Tibial nerve (tissue), 4 donors: ENCODE measurements around the gene FOXI1. TPM values are rescaled to one million over a fixed set of nuclear protein-coding genes. Genes with fewer than 3 reads are reported as not detected.

Source experiments
- DNase-seq, 2 donors: peaks; one replicate each; pipeline ENCODE4 v3.0.0-alpha.2; 2019; ENCODE audit warnings: low spot score in 2 of 2
- H3K27ac ChIP-seq, 4 donors: fragments of 200-600 bp; sonication (generic) in 3 of 4; one replicate each; pipeline ENCODE4 v1.5.1; 2017 to 2019; ENCODE audit warnings: mild to moderate bottlenecking in 1 of 4
- H3K27me3 ChIP-seq, 2 donors: fragments of 200-600 bp; sonication (generic) in 1 of 2; one replicate each; pipeline versions ENCODE4 v1.5.1 to v1.6.0; 2017 to 2019
- H3K36me3 ChIP-seq, 3 donors: fragments of 200-600 bp; sonication (generic); one replicate each; pipeline ENCODE4 v1.5.1; 2018 to 2019
- H3K4me1 ChIP-seq, 4 donors: fragments of 200-600 bp; sonication (generic) in 3 of 4; one replicate each; pipeline ENCODE4 v1.5.1; 2017 to 2019
- H3K4me3 ChIP-seq, 4 donors: fragments of 200-600 bp; sonication (generic) in 3 of 4; one replicate each; pipeline ENCODE4 v1.5.1; 2017 to 2019; ENCODE audit warnings: mild to moderate bottlenecking in 1 of 4, moderate library complexity in 1 of 4
- H3K9me3 ChIP-seq, 4 donors: fragments of 200-600 bp; sonication (generic) in 3 of 4; one replicate each; pipeline ENCODE4 v1.5.1; 2017 to 2019
- EP300 ChIP-seq, 2 donors: sonication (generic); formaldehyde crosslinking; IDR thresholded peaks; one replicate each; pipeline ENCODE4 v1.6.1; 2017; ENCODE audit warnings: antibody characterized with exemption in 2 of 2, mild to moderate bottlenecking in 1 of 2
- POLR2A ChIP-seq, 2 donors: fragments of 450-650 bp; IDR thresholded peaks; one replicate each; pipeline ENCODE4 v1.6.1; 2017; ENCODE audit warnings: antibody characterized with exemption in 2 of 2, mild to moderate bottlenecking in 2 of 2, moderate library complexity in 2 of 2
- WGBS, 2 donors: methylation state at CpG; one replicate each; pipeline ENCODE4 v1.1.5; 2018; 5-methylcytosine and 5-hydroxymethylcytosine counted together
- total RNA-seq, 4 donors: library from RNA; depleted of rRNA; stranded (reverse); fragments of >200 nt; gene quantifications; one replicate each; pipeline ENCODE4 v1.1.0, GENCODE V29; 2016
- TF ChIP-seq, protein P1 (sequence below), 5 experiments: fragments of 200-600 bp in 3 of 5; fragments of 450-650 bp in 2 of 5; sonication (generic) in 3 of 5; IDR thresholded peaks; one replicate each; pipeline ENCODE4 v1.5.1; 2016 to 2019; ENCODE audit warnings: antibody characterized with exemption in 5 of 5, mild to moderate bottlenecking in 3 of 5, moderate library complexity in 2 of 5

The FOXI1 gene
- total RNA-seq, 4 donors from 2014 or later, result 0.44 TPM; not detected in 3

DNA sequence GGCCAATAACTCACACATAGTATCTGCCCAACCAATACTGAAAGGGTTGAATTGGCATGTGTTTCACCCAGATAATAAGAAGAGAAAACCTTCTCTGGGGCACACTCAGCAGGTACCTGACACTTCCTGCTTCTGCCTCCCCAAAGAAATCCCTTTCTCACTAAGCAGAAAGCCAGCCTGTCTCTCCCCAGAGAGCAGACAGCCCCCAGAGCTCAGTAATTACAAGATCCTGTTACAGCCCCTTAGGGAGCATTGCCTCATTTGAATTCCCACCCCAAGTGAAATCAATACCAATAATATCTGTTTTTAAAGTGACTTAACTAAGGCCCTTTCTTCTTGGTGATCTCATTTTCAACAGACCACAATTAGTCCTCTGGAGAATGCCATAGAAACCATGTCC, 38.5 kb upstream of the FOXI1 start:
- peaks cover 0 to 3% (median 0%) of the 10 kb centered on the region in 3 donors for H3K36me3 ChIP-seq
- H3K9me3 ChIP-seq, result no peaks in the 10 kb centered on the region
- DNase-seq, result no peak
- no peaks in the 10 kb centered on the region for H3K27me3 ChIP-seq
- H3K4me3 ChIP-seq, result no peak overlapping the region
- H3K4me1 ChIP-seq, result no peaks in the 10 kb centered on the region
- H3K27ac ChIP-seq, result no peak overlapping the region
- no peak for TF ChIP-seq EP300 (IDR thresholded peaks at IDR 0.05)
- no peak for TF ChIP-seq POLR2A (IDR thresholded peaks at IDR 0.05)
- TF ChIP-seq, protein P1, sequence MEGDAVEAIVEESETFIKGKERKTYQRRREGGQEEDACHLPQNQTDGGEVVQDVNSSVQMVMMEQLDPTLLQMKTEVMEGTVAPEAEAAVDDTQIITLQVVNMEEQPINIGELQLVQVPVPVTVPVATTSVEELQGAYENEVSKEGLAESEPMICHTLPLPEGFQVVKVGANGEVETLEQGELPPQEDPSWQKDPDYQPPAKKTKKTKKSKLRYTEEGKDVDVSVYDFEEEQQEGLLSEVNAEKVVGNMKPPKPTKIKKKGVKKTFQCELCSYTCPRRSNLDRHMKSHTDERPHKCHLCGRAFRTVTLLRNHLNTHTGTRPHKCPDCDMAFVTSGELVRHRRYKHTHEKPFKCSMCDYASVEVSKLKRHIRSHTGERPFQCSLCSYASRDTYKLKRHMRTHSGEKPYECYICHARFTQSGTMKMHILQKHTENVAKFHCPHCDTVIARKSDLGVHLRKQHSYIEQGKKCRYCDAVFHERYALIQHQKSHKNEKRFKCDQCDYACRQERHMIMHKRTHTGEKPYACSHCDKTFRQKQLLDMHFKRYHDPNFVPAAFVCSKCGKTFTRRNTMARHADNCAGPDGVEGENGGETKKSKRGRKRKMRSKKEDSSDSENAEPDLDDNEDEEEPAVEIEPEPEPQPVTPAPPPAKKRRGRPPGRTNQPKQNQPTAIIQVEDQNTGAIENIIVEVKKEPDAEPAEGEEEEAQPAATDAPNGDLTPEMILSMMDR (IDR thresholded peaks at IDR 0.05), result no peak

DNA sequence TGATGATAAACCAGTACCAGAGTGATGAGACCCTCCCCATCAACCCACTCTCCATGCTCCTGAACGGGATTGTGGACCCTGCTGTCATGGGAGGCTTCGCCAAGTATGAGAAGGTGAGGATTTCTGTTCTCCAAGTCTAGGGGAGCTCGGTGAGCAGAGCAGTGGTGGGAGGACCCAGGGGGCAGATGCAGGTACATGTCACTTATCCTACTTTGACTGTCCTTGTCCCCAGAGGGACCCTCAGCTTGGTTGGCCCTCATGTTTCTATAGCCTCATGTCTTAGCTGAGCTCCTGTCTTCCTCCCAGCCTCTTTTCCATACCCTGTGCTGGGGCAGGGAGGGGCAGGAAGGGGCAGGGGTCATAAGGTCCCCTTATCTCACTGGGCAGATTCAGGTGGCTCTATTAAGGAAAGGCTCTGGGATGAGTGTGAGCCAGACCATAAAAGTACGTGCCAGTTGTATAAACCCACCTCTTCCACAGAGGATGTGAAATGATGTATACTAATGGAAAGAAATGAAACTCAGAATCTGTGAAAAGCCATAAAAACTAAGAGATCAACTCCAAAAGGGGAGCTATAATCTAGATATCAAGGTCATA, 38.0 kb upstream of the FOXI1 start:
- no peak overlapping the region for H3K27ac ChIP-seq
- no peaks in the 10 kb centered on the region for H3K4me1 ChIP-seq
- peaks cover 0 to 3% (median 0%) of the 10 kb centered on the region in 3 donors for H3K36me3 ChIP-seq
- WGBS, 2 donors, result 68 to 81% methylated on average over 4 of the region's 4 CpGs
- TF ChIP-seq EP300 (IDR thresholded peaks at IDR 0.05), result no peak
- TF ChIP-seq, protein P1 (IDR thresholded peaks at IDR 0.05), result no peak
- TF ChIP-seq POLR2A (IDR thresholded peaks at IDR 0.05), result no peak
- H3K4me3 ChIP-seq, result no peak overlapping the region
- H3K9me3 ChIP-seq, result no peaks in the 10 kb centered on the region
- no peaks in the 10 kb centered on the region for H3K27me3 ChIP-seq
- DNase-seq, result no peak

DNA sequence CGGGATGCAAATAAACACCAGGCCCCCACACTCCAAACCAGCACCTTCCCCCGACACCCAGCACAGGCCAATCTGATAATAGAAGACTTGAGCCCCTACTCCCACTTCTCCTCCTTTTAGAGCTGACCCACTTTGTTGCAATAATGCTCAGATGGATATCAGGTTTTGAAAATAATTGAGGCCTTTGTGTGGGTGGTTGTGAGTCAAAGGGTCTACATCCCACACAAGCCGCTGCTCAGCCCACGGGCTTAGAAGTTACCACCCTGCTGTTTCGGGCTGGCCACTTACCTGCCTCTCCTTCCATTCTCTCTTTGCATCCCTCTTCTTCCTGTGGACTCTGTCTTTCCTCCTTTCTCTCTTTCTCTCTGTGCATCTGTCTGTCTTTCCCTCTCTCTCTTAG, 36.2 kb upstream of the FOXI1 start:
- H3K27ac ChIP-seq, result no peak overlapping the region
- no peaks in the 10 kb centered on the region for H3K27me3 ChIP-seq
- TF ChIP-seq, protein P1 (IDR thresholded peaks at IDR 0.05), result no peak
- TF ChIP-seq EP300 (IDR thresholded peaks at IDR 0.05) (no peak), POLR2A (IDR thresholded peaks at IDR 0.05) (no peak)
- H3K4me3 ChIP-seq, result no peak overlapping the region
- DNase-seq, result no peak
- H3K4me1 ChIP-seq, result no peaks in the 10 kb centered on the region
- 69 to 76% methylated on average over 5 of the region's 5 CpGs for WGBS, 2 donors
- peaks cover 0 to 3% (median 0%) of the 10 kb centered on the region in 3 donors for H3K36me3 ChIP-seq
- no peaks in the 10 kb centered on the region for H3K9me3 ChIP-seq

DNA sequence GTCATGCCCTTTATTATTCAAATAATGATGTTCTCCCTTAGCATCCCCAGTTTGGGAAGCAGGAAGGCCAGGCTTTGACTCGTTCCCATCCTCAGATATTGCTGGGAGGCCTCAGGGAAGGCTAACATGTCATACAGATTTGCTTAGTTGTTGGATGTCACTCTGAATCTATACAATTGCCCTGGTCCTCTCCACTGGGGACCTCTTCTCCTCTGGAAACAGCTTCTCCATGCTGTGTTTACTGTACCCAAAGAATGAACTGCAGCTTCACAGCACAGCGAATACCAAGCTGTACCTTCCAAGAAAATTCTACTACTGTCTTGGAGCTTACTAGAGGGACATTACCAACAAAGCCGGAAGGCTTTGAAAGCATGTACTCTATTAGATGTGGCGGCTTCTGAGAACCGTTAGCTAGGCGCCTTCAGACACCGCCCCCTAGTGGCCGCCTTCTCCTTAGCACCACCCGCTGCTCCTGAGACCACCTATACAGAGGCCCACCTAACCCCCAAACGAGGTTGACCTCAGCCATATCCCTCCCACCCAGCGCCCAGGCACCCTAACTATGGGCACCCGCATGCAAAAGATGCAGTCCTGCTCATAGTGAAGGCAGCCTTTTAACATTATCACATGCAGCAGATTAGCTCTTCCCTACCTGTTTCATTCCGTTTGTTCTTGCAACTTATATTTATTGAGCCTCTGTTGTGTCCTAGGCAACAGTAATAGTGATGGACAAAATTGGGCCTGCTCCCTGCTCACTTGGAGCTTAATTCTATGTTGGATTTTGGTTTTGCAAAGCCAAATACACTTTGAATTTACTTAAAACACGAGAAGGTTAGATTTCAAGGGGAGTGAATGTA, 34.9 kb upstream of the FOXI1 start:
- whole genome bisulfite sequencing, 2 donors, result 36 to 42% methylated on average over 14 of the region's 14 CpGs
- H3K27ac ChIP-seq, result no peak overlapping the region
- peaks cover 0 to 3% (median 0%) of the 10 kb centered on the region in 3 donors for H3K36me3 ChIP-seq
- no peaks in the 10 kb centered on the region for H3K27me3 ChIP-seq
- H3K4me1 ChIP-seq, result no peaks in the 10 kb centered on the region
- TF ChIP-seq EP300 (IDR thresholded peaks at IDR 0.05) (no peak), POLR2A (IDR thresholded peaks at IDR 0.05) (no peak)
- TF ChIP-seq, protein P1 (IDR thresholded peaks at IDR 0.05), result peak in 3 of 5 experiments; percentile 29 to 53 (median 43)
- H3K9me3 ChIP-seq, result no peaks in the 10 kb centered on the region
- DNase-seq, result peak in 1 of 2 donors; percentile 16
- H3K4me3 ChIP-seq, result no peak overlapping the region

DNA sequence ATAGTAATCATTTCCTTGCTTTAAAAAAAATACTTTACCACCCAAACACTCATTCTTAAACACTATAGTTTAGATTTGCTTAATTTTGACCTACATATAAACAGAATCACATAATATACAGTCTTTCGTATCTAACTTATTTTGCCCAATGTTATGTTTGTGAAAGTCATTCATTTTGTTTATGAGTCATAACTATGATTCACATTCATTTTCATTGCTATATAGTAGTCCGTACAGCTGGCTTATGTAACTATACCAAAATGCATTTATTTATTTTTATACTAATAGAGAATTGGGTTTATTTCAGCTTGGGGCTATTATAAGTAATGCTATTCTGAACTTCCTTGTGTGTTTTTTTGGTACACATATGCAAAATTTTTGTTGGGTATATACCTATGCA, 33.9 kb upstream of the FOXI1 start:
- Histone ChIP-seq H3K27me3 (no peaks in the 10 kb centered on the region), H3K4me1 (no peaks in the 10 kb centered on the region), H3K36me3 (peaks cover 0 to 3% (median 0%) of the 10 kb centered on the region in 3 donors), H3K9me3 (no peaks in the 10 kb centered on the region), H3K27ac (no peak overlapping the region), H3K4me3 (no peak overlapping the region)
- no peak for DNase-seq
- WGBS, 2 donors, result 88 to 94% methylated on average over 2 of the region's 2 CpGs
- TF ChIP-seq, protein P1 (IDR thresholded peaks at IDR 0.05), result no peak
- TF ChIP-seq EP300 (IDR thresholded peaks at IDR 0.05) (no peak), POLR2A (IDR thresholded peaks at IDR 0.05) (no peak)
